Fibroblast of skin of scalp (primary cell): ENCODE results near the gene IGSF21.

ENCODE experiments used
- DNase-seq: peaks from one replicate; pipeline ENCODE4 v3.0.0-alpha.2; 2013

Gene IGSF21

GRCh38 chr1:18266391-18266790 is 158.8 kb downstream of the IGSF21 start:
- no peak for DNase-seq

DNA sequence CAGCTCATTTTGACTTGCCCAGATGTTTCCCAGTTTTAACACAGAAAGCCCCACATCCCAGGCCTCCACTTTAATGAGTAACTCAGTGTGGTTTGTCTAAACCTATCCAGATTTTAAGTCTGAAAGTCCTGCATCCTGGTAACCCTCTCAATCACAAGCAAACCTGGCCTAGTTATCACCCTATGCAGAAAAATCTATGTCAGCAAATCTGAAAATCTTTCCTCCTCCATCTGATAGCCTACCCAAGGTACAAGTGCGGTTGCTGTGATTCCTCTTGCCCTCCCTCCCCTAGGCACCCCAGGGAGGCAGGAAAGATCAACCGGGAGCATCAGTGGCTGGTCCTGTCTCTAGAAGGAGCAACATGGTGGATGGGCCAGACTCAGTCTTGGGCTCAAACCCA is 163.7 kb downstream of the IGSF21 start:
- no peak for DNase-seq

- DNase-seq, result no peak
These were observed 171.3 kb downstream of the IGSF21 start for GRCh38 chr1:18278946-18279345.

GRCh38 chr1:18279351-18280074 is 171.9 kb downstream of the IGSF21 start:
- no peak for DNase-seq

- no peak for DNase-seq
These were observed 173.4 kb downstream of the IGSF21 start for GRCh38 chr1:18280956-18281355.

DNA sequence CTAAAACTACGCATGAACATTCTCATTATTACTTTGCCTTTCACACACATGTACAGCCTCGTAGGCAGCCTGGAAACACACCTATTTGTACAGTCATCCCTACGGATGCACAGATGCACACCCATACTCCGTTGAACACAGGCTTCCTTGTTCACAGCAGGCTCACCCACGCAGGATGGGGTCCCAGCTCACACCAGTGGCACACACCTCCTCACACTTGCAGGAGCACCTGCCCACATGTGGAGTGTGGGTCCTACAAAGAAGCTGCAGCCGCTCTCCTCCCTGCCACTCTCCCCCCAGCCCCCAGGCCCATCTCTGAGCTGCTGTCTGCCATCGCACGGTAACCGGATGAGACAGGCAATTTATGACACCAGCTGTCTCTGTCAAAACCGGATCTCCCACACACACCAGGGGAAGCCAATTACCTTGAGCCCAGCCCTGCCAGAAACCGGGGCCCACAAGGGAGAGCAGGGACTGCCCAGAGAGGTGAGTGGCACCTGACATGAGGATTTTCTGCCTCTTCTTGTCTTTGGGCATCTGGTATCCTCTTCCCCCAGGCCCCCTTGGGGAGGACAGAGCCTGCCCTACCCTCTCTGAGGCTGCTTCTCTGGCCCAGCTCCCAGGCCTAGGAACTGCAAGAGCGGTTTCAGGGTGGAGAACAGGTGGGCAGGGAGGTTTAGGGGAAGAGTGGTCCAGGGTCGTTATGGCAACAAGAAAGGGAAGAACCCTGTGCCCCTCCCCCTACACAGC is 175.4 kb downstream of the IGSF21 start:
- DNase-seq, result no peak

GRCh38 chr1:18283601-18284385 is 176.2 kb downstream of the IGSF21 start:
- peak; percentile 5 for DNase-seq

- DNase-seq, result no peak
These were observed 177.4 kb downstream of the IGSF21 start for GRCh38 chr1:18284805-18285537.

GRCh38 chr1:18285538-18285924 is 177.9 kb downstream of the IGSF21 start:
- DNase-seq, result no peak

- DNase-seq, result no peak
These were observed 181.1 kb downstream of the IGSF21 start for GRCh38 chr1:18288722-18289121.

DNA sequence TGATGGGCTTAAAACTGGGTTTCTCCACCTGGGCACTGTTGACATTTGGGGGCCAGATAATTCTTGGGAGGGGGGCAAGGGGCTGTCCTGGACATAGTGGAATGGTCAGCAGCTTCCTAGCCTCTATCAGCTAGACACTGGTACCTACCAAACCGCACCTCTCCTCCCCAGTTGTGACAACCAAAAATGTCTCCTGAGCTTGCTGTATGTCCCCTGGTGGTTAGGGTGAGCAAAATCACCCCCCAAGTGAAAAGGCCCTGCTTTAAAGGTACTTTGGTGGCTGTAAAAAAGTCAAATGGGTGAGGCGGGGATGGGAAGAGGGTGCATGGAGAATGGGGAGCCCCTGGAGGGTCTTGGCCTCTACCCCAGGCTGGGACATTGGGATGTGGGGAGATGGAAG is 182.0 kb downstream of the IGSF21 start:
- no peak for DNase-seq

DNA sequence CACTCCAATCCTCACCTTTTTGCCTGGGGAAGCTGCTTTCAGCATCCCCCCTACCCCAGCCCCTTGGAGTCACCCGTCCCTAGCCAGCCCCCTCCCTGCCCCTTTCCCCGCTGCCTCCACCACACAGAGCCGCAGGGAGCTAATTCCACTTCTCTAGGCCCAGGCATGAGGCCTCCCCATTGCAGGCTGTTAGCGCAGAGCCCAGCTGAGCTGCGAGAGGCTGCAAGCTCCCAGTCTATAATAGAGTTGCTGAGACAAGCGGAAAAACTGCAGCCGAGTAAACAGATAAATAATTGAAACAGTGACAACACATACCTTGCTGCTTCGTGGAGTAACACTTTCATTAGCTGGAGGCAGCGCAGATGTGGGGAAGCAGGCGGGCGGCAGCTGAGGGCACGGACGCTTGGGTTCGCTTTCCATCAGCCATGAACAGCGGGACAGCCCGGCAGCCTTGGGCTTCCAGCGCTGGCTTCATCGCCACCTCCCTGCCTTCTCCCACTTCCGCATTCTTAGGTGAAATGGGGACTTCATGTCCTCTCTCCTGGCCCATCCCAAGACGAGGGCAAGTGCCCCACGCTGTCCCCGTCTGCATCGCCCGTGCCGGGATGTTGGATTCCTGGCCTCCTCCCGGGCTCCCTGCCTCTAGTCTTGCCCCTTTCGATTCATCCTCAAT is 183.3 kb downstream of the IGSF21 start:
- DNase-seq, result no peak

GRCh38 chr1:18292531-18292930 is 184.9 kb downstream of the IGSF21 start:
- DNase-seq, result no peak

- DNase-seq, result no peak
These were observed 185.7 kb downstream of the IGSF21 start for GRCh38 chr1:18293291-18293690.

GRCh38 chr1:18294437-18295176 is 187.0 kb downstream of the IGSF21 start:
- DNase-seq, result no peak

- no peak for DNase-seq
These were observed 190.5 kb downstream of the IGSF21 start for GRCh38 chr1:18297896-18298648.

DNA sequence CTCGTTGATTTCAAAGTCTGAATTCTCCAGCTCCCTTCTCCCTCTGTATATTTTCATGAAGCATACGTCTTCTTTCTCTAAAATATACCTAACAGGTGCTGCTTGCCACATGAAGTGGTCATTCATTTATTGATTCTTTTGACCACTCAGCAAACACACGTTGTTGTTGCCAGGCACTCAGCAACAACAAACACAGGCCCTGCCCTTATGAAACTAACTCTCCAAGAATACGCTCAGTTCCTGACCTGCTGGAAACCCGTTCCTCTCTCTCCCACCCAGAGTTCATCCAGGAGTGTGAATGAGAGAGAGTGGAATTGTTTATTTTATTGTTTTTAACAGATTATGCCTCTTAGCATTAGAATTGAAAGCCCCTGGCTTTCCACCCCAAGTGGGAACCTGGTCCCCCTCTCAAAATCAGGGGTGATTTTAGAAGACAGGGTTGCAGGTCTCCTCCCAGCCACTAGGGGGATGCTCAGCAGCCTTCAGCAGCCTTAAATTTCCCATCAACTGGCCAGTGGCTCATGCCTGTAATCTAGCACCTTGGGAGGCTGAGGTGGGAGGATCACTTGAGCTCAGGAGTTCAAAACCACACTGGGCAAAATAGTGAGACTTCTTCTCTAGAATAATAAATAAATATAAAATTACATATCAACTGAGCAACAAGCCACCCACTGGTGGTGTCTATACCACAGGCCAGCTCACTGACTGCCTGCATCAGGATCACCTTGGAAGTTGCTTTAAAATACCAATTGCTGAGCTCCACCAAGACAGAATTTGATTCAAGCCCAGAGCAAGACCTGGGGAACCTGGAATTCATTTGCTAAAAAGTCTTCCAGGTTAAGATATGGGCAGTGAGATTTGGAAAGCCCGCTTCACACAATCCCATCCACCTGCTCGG is 192.1 kb downstream of the IGSF21 start:
- no peak for DNase-seq

DNA sequence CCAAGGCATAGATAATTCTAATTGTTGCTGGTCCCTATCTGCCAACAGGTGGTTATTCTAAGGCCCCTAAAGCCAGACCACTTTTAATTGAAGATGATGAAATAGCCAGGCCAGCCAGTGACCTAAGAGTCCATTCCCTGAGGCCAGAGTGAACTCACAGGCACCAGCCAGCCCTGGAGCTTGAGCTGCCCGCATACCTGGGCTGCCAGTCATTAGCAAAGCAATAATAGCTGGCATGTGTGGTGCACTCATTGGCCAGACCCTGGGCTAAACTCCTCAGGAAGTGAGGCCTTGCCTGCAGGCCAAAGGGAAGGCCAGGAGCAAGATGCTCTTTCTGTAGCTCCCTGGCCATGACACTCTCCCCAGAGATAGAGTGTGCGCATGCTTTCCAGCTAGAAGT is 192.8 kb downstream of the IGSF21 start:
- DNase-seq, result no peak

DNA sequence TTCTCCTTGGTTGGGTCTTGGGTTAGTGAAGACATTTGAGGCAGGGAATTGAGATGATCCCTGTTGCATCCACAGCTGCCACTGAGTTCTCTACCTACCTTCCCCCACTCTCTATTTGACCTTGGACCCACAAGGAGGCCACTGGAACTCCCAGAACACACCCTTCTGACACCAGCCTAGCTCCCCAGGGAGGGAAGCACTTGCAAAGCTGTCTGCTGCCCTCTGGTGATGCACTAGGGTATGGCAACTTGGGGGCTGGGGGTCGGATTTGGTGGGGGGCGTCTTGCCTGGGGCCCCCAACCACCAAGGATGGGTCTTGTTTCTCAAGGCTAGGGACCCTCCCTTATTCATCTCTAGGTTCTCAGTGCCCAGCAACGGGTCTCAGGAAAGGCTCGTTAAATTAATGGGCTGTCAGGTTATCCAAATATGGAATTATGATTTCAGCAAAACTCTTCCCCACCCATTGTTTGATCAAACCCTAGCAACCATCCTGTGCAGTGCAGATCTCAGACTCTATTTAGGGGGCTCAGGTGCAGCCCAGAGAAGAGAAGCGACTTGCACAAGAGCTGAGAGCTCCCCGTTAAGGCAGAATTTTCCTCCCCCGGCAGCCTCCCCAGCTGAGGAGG is 195.3 kb downstream of the IGSF21 start:
- no peak for DNase-seq
